ENCODE results near the gene ANXA6.

The ANXA6 gene

GRCh38 chr5:151101746-151102145 is 55.8 kb downstream of the ANXA6 start:
- no peak for DNase-seq (ENCODE audit: low read depth)

- DNase-seq (ENCODE audit: low read depth): no peak
These were observed 56.4 kb downstream of the ANXA6 start for GRCh38 chr5:151101151-151101550.

GRCh38 chr5:151100681-151101080 is 56.9 kb downstream of the ANXA6 start:
- no peak for DNase-seq (ENCODE audit: low read depth)

GRCh38 chr5:151098768-151099121 is 58.8 kb downstream of the ANXA6 start:
- DNase-seq (ENCODE audit: low read depth): no peak

GRCh38 chr5:151097820-151098767 is 59.5 kb downstream of the ANXA6 start:
- no peak for DNase-seq (ENCODE audit: low read depth)

GRCh38 chr5:151097061-151097460 is 60.5 kb downstream of the ANXA6 start:
- DNase-seq (ENCODE audit: low read depth): no peak

- DNase-seq (ENCODE audit: low read depth): no peak
These were observed 61.6 kb downstream of the ANXA6 start for GRCh38 chr5:151096001-151096373.

GRCh38 chr5:151095341-151096000 is 62.1 kb downstream of the ANXA6 start:
- no peak for DNase-seq (ENCODE audit: low read depth)

DNA sequence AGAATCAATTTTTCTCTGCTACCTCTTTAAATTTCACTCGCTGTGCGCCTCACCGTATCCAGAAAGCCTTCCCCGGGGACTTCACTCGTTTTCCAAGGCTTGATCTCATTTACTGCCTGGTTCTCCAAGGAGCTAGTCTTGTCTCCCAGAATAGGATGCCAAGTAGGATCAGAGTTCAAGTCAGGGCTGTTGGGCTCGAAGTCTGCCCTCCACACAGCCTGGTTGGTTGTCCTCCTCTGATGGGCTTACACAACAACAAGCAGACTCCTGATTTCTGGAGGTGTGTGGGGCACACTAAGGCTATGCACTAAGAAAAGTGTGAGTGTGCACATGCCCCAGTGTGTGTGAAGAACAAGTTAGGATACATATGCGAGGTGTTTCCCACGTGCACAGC is 62.7 kb downstream of the ANXA6 start:
- no peak for DNase-seq (ENCODE audit: low read depth)

GRCh38 chr5:151094030-151094851 is 63.3 kb downstream of the ANXA6 start:
- no peak for DNase-seq (ENCODE audit: low read depth)

- DNase-seq (ENCODE audit: low read depth): no peak
These were observed 64.1 kb downstream of the ANXA6 start for GRCh38 chr5:151093476-151093889.

GRCh38 chr5:151092762-151093161 is 64.8 kb downstream of the ANXA6 start:
- no peak for DNase-seq (ENCODE audit: low read depth)

DNA sequence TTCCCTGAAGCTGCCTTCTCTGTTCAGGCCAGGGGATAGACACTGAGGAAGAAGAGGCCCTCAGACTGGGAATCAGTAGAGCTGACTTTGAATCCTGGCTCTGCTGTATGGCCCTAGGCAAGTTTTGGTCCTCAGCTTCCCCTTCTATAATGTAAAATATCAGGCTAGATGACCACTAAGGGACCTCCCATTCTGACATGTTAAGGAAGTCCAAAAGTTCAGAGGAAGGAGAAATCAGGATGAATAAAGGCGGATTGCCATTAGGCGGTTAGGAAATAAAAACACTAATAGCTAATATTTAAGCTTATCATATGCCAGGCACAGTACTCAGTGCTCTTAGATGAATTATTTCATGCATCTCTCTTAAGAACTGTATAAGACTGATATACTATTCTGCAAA is 67.9 kb downstream of the ANXA6 start:
- no peak for DNase-seq (ENCODE audit: low read depth)

- DNase-seq (ENCODE audit: low read depth): no peak
These were observed 68.6 kb downstream of the ANXA6 start for GRCh38 chr5:151088986-151089385.

- DNase-seq (ENCODE audit: low read depth): no peak
These were observed 70.1 kb downstream of the ANXA6 start for GRCh38 chr5:151087486-151087885.

DNA sequence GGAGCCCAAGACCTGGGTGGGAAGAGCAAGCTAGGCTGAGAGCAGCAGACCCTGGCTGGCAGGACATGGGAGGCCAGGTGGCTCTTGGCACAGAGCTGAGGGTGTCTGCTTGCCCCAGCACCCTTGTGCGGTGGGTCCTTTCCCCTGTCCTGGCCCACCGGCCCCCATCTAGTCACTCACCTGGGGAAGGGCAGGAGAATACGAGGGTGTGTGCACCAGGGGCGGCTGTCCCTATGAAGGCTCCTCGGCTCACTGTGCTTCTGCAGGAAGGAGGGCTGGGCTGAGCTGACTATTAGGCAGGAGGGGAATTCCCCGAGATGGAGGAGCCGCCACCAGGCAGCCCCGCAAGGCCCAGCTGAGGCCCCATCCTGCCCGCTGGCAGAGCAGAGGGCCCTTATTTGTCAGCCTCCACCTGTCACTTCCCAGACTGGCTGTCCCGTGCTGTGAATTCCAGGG is 70.6 kb downstream of the ANXA6 start:
- peak; percentile 59 for DNase-seq (ENCODE audit: low read depth)

- DNase-seq (ENCODE audit: low read depth): no peak
These were observed 71.2 kb downstream of the ANXA6 start for GRCh38 chr5:151086192-151086869.

GRCh38 chr5:151085517-151086041 is 72.0 kb downstream of the ANXA6 start:
- DNase-seq (ENCODE audit: low read depth): no peak

DNA sequence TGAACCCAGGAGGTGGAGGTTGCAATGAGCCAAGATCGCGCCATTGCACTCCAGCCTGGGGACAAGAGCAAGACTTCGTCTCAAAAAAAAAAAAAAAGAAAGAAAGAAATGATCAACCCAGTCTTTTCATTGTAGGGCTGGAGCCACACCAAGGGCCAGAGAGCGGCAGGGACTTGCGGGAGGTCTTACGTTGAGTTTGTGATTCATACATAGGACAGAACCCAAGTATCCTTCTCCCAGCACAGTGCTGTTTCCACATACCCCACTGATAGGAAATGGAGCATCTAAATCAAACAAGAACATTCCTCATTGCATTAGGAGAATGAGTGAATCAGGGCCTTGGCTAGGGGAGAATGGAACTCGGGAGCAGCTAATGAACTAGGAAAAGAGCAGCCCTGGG is 73.2 kb downstream of the ANXA6 start:
- DNase-seq (ENCODE audit: low read depth): no peak

DNA sequence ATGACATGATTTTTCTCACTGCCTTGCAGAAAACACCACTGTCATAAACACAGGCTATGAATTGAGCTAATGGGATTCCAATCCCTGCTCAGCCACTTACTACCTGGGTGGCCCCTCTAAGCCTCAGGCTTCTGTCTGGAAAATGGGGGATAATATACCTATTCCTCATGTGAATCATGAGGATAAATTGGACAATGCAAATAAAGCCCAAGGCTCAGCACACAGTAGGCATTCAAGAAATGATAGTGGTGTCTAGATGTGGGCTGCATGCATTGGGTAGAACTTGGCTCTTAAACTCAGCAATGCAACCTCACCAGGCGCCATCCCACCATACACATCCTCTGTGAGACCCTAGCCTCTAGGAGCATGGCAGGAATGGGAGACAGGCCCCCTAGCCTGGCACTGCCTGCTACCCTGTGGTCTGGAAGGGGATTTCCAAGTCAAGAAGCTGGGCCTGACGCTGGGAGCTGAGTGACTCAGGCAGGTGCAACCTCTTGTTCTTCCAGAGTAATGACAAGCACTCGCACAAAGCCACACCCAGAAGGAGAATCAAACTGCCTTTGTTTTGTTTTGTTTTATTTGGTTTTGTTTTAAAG is 74.4 kb downstream of the ANXA6 start:
- DNase-seq (ENCODE audit: low read depth): peak; percentile 68

- DNase-seq (ENCODE audit: low read depth): no peak
These were observed 75.2 kb downstream of the ANXA6 start for GRCh38 chr5:151082282-151082902.

All from stimulated activated CD4-positive, alpha-beta T cell treated with anti-CD3 and anti-CD28 coated beads, Interleukin-2, amount 100 ng/mL, for 4 hours (primary cell).